Measurements from ENCODE around the gene ITK.
A peak's percentile ranks its signal among the peaks of the same experiment; 100 is the strongest.

GRCh38 chr5:157253547-157253946, 72.9 kb downstream of the ITK start:
- TF ChIP-seq CTCF (conservative IDR thresholded peaks at IDR 0.05 in 1 of 2, IDR thresholded peaks at IDR 0.05 in 1 of 2; ENCODE audit: extremely low read depth in 1 of 2, insufficient read depth in 1 of 2, low read depth in 1 of 2, low read length in 2 of 2) (peak; percentile 85 to 94), EZH2 (IDR thresholded peaks at IDR 0.05; ENCODE audit: borderline replicate concordance, low read length) (no peak)
